SK-N-MC (cell line): Measurements from ENCODE around the gene SLC30A2.

ENCODE experiments used
- DNase-seq: peaks from one replicate; pipeline ENCODE4 v3.0.0-alpha.2; 2011; ENCODE audit warnings: low read depth, low spot score
- H3K27ac ChIP-seq: fragments of 200-600 bp; sonication (generic); 2 replicates; pipeline ENCODE4 v1.5.1; 2016; ENCODE audit warnings: mixed run types
- H3K36me3 ChIP-seq: fragments of 200-600 bp; sonication (generic); 2 replicates; pipeline ENCODE4 v1.6.1; 2017; ENCODE audit warnings: antibody characterized with exemption, low read length, mixed read lengths; ENCODE audit not compliant: insufficient read depth
- H3K4me3 ChIP-seq: fragments of 200-600 bp; sonication (generic); 2 replicates; pipeline ENCODE4 v1.5.1; 2016
- H3K9ac ChIP-seq: fragments of 200-600 bp; sonication (generic); 2 replicates; pipeline ENCODE4 v1.8.0; 2017; ENCODE audit warnings: mixed run types, mixed read lengths; ENCODE audit not compliant: insufficient read length
- H3K9me3 ChIP-seq: fragments of 200-600 bp; sonication (generic); 2 replicates; pipeline ENCODE4 v1.6.1; 2017; ENCODE audit warnings: low read depth, mild to moderate bottlenecking, antibody characterized with exemption, low read length, moderate library complexity, mixed read lengths
- EZH2 ChIP-seq: fragments of 200-600 bp; sonication (generic); IDR thresholded peaks from one replicate; pipeline ENCODE4 v1.6.1; 2017; ENCODE audit warnings: antibody characterized with exemption
- FOXP2 ChIP-seq: optimal IDR thresholded peaks from 2 replicates; pipeline ENCODE3; 2011; ENCODE audit warnings: mild to moderate bottlenecking, moderate library complexity; ENCODE audit not compliant: insufficient read depth; ENCODE audit errors: extremely low read length, control extremely low read depth
- POLR2AphosphoS5 ChIP-seq: IDR thresholded peaks from 2 replicates; pipeline ENCODE4 v1.6.1; 2012; ENCODE audit warnings: mild to moderate bottlenecking, low read depth, low read length, borderline replicate concordance

The SLC30A2 gene

GRCh38 chr1:25993197-25993951 lies 52.5 kb downstream of the SLC30A2 start:
- no peak overlapping the region for H3K9ac ChIP-seq

DNA sequence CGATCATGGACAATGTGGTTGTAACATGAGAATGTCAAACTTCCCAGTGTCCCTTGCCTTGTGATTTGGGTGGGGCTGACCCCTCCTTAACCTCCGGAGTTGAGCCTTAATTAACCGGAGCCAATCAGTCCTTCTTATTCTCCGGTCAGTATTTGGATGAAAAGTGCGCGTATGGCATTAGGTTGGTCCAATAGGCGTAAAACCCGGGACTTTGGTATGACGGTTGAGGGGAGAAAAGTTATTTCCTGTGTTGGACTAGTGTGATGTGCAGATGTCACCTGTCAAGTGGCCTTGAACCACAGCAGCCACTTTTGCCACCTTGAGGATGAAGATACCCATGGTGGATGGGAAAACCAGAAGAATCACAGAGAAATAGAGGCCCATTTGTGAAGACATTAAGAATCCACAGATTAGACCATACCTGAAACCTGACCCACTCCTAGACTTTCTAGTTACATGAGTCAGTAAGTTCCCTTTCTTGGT lies 53.2 kb downstream of the SLC30A2 start:
- no peak overlapping the region for H3K9ac ChIP-seq
- H3K36me3 ChIP-seq = no peaks in the 10 kb centered on the region
- no peak overlapping the region for H3K4me3 ChIP-seq
- H3K9me3 ChIP-seq = no peaks in the 10 kb centered on the region
- DNase-seq = no peak
- TF ChIP-seq POLR2AphosphoS5 (no peak), EZH2 (no peak), FOXP2 (no peak)
- H3K27ac ChIP-seq = no peak overlapping the region

More at GRCh38 chr1:25993197-25993951, 52.5 kb downstream of the SLC30A2 start:
- H3K4me3 ChIP-seq = no peak overlapping the region
- H3K9me3 ChIP-seq = no peaks in the 10 kb centered on the region
- TF ChIP-seq FOXP2 (no peak), EZH2 (no peak), POLR2AphosphoS5 (no peak)
- DNase-seq = no peak
- no peak overlapping the region for H3K27ac ChIP-seq
- no peaks in the 10 kb centered on the region for H3K36me3 ChIP-seq

DNA sequence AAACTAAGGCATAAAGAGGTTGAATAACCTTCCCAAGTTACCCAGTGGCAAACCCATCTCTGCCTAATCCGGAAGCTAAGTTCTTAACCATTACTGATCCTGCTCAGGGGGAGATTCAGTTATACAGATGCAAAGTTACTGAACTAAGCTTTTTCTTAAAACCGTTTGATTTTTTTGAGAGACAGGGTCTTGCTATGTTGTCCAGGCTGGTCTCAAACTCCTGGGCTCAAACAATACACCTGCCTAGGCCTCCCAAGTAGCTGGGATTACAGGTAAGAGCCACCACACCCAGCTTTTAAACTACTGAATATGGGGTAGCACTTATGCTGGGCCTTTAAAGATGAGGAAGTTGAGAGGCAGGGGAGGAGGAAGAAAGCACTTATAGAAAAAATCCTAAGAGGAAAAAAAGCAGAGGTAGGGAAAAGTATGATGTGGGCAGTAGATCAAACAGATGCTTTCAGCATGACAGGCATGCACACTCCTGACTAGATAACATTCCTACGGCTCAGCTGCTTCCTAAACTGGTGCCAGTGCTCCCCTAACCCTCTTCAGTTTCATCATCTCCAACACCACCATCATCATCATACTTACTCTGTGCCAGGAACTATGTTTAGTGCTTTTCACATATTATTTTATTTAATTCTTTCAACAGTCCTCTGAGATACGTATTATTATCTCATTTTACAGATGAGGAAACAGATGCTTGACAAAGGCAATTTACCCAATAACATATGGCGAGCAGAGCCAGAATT lies 53.8 kb downstream of the SLC30A2 start:
- no peak for TF ChIP-seq EZH2
- no peak for TF ChIP-seq FOXP2
- TF ChIP-seq POLR2AphosphoS5 = no peak
- H3K4me3 ChIP-seq = no peak overlapping the region
- H3K27ac ChIP-seq = no peak overlapping the region
- no peak overlapping the region for H3K9ac ChIP-seq
- no peaks in the 10 kb centered on the region for H3K36me3 ChIP-seq
- DNase-seq = no peak
- no peaks in the 10 kb centered on the region for H3K9me3 ChIP-seq

- Histone ChIP-seq H3K36me3 (no peaks in the 10 kb centered on the region), H3K9ac (no peak overlapping the region), H3K9me3 (no peaks in the 10 kb centered on the region), H3K4me3 (no peak overlapping the region), H3K27ac (no peak overlapping the region)
- TF ChIP-seq FOXP2 (no peak), POLR2AphosphoS5 (no peak), EZH2 (no peak)
- no peak for DNase-seq
Observed at GRCh38 chr1:25990702-25991395, 55.1 kb downstream of the SLC30A2 start.

DNA sequence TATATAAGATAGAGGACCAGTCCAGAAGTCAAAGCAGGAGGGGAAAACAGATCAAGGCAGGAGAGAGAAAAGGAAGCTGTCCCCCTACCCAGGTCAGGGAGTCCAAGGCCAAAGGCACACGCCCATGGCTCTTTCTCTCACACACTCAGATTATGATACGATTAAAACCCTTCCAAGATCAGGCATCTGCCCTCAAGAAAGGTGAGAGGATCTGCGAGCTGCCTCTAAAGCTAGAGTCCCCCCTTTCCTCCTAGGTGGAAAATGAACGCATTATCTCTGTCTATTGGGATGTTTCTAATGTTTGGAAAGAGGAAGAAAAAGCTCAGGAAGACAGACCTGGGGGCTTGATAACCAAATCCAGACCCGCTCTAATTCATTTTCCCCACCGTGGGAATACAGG lies 55.7 kb downstream of the SLC30A2 start:
- TF ChIP-seq POLR2AphosphoS5 = no peak
- no peak for TF ChIP-seq EZH2
- no peak for TF ChIP-seq FOXP2
- Histone ChIP-seq H3K4me3 (no peak overlapping the region), H3K36me3 (no peaks in the 10 kb centered on the region), H3K9me3 (no peaks in the 10 kb centered on the region), H3K9ac (no peak overlapping the region), H3K27ac (no peak overlapping the region)
- no peak for DNase-seq

DNA sequence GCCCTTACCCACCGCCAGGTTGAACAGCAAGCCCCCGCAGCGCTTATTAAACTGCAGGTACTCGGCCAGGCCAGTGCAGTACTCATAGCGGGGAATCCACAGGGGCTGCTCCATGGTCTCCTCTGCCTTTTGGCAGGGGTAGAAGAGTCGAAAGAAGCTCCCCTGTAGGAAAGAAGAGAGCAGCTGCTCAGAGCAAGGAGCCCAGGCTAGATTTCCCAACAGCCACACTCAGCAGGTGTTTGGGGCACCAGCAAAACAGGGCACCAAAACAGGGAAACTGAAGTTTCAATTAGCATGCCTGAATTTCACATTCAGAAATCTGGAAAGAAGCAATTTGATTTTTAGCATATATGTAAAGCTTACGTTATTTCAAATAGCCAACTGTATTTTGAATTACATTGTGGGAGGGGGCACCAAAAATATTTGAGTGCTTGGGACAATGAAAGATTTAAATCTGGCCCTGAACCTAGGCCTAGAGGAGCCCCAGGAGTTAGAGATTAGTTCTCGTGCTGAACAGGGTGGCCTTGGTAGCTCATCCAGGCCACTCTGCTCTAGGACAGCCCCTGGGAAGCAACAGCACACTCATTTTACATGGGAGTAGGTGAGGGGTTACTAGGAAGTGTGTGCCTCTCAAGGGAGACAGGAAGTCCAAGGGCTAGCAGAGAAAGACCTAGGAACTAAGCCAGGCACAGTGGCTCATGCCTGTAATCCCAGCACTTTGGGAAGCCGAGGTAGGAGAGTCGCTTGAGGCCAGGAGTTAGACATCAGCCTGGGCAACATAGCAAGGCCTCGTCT lies 56.3 kb downstream of the SLC30A2 start:
- H3K9ac ChIP-seq = no peak overlapping the region
- TF ChIP-seq EZH2 (no peak), POLR2AphosphoS5 (no peak), FOXP2 (no peak)
- no peaks in the 10 kb centered on the region for H3K36me3 ChIP-seq
- no peaks in the 10 kb centered on the region for H3K9me3 ChIP-seq
- H3K27ac ChIP-seq = no peak overlapping the region
- DNase-seq = no peak
- H3K4me3 ChIP-seq = no peak overlapping the region

DNA sequence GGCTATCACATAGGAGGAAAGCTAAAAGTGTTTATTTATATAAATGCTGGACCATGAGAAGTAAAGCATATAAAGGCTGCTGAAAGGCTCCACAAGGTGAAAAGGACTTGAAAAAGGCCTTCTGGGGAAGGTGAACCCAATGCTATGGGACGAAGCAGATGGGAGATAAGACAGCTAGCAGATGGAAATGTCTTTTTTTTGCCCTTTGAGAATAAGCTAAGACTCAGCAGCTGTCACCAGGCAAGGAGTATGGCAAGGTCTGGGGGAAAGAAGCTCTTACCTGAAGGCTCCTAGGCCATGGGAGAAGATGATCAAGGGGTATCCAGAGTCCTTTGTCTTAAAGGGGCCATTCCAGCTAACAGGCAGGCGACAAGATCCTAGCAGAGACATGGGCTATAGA lies 58.0 kb downstream of the SLC30A2 start:
- no peak for DNase-seq
- Histone ChIP-seq H3K9me3 (no peaks in the 10 kb centered on the region), H3K4me3 (no peak overlapping the region), H3K27ac (no peak overlapping the region), H3K9ac (no peak overlapping the region), H3K36me3 (no peaks in the 10 kb centered on the region; the same call in 1 of the 2 replicates)
- no peak for TF ChIP-seq EZH2
